H1 (cell line): ENCODE results near the gene MRPL55. TPM values are rescaled to one million over a fixed set of nuclear protein-coding genes. Genes with fewer than 3 reads are reported as not detected.

Experiments used
- SIX5 ChIP-seq: IDR thresholded peaks from 2 replicates; pipeline ENCODE4 v1.6.1; 2011; ENCODE audit warnings: mild to moderate bottlenecking, low read depth, low read length
- polyA plus RNA-seq, 7 experiments: library from polyadenylated mRNA; depleted of rRNA in 3 of 7; stranded (reverse) in 5 of 7; unstranded in 2 of 7; fragments of >200 nt in 5 of 7; fragments of 200-250 nt in 2 of 7; gene quantifications; 1 replicate in 5 of 7; 2 replicates in 1 of 7; 4 replicates in 1 of 7; pipeline versions ENCODE4 v1.2.1 to v1.2.3, GENCODE V29; 2011 to 2013; ENCODE audit warnings: missing spikeins in 2 of 7, mixed read lengths in 2 of 7
- total RNA-seq: library from RNA; stranded (reverse); fragmentation: NEBNext Ultra II Directional; extraction: Animal tissue kit (Norgen Biotek cat#: 25700); gene quantifications from 2 replicates; pipeline ENCODE4 v1.2.1, GENCODE V29; 2021

The MRPL55 gene
- total and polyA plus RNA-seq, 2 of the 8 experiments (the other 6 are each of a cell fraction or from before 2014, with no cell fraction given) = 59.0 to 244 TPM

DNA sequence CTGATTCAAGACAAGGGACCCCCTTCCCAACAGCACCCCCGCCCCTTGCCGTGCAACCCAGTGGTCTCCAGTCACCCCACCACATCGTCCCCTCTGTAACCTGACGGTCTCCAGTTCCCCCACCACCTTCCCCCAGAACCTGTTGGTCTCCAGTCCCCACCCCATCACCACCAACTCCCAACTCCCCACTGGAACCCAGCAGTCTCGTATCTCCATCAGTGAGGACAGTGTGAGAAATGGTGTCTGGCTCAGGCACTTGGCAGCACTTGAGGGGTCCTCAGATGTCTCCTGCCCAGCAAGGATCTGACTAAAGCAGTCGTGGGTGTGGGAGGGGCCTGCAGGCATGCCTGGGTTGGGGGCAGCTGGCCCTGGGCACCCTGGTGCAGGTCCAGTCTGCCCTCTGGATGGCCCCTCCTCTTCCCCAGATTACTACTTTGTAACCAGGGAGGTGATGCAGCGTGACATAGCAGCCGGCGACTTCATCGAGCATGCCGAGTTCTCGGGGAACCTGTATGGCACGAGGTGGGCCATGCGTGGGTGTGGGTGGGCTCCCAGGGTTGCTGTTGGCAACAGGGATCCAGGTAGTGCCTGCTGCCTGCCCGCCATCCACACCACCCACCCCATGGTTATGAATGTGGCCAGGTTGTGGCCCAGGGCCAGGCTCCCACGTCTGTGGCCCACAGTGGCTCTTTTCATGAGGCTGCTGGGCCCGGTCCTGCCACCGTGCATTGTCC, 37.5 kb upstream of the MRPL55 start (continued):
- TF ChIP-seq SIX5 = no peak
